Upper lobe of right lung (tissue), 1 donor: Measurements from ENCODE around the gene GLIPR1L2. TPM values are rescaled to one million over a fixed set of nuclear protein-coding genes. Genes with fewer than 3 reads are reported as not detected.
A peak's percentile ranks its signal among the peaks of the same experiment; 100 is the strongest.

ENCODE experiments used
- ATAC-seq: fragments of 200-7000 bp; cut with Tn5 transposase; one replicate; pipeline ENCODE4 v1.9.1; 2020; ENCODE audit warnings: mild to moderate bottlenecking, moderate library complexity
- DNase-seq: peaks from one replicate; pipeline ENCODE4 v3.0.0-alpha.2; 2020
- H3K27ac ChIP-seq: fragments of 200-600 bp; one replicate; pipeline ENCODE4 v1.8.0; 2022
- H3K27me3 ChIP-seq: fragments of 200-600 bp; one replicate; pipeline ENCODE4 v1.8.0; 2022; ENCODE audit warnings: mild to moderate bottlenecking
- H3K36me3 ChIP-seq: fragments of 200-600 bp; one replicate; pipeline ENCODE4 v1.8.0; 2022
- H3K4me1 ChIP-seq: fragments of 200-600 bp; one replicate; pipeline ENCODE4 v1.8.0; 2022
- H3K4me3 ChIP-seq: fragments of 200-600 bp; one replicate; pipeline ENCODE4 v1.8.0; 2022; ENCODE audit warnings: mild to moderate bottlenecking
- H3K9me3 ChIP-seq: fragments of 200-600 bp; one replicate; pipeline ENCODE4 v1.8.0; 2022
- CTCF ChIP-seq: fragments of 200-600 bp; IDR thresholded peaks from one replicate; pipeline ENCODE4 v1.8.0; 2022; ENCODE audit warnings: antibody characterized with exemption
- intact Hi-C: fragments of 100-400 bp; cut with DNase I; formaldehyde crosslinking; loops from one replicate; pipeline ENCODE4 v1.11.0; 2022
- total RNA-seq: library from RNA; stranded (reverse); fragmentation: NEBNext Ultra II Directional; extraction: Animal tissue kit (Norgen Biotek cat#: 25700); gene quantifications from one replicate; pipeline ENCODE4 v1.2.1, GENCODE V29; 2021
- donor health status: DM: no; HTN: yes; CAD: no; lungs with severe emphysema.

GLIPR1L2 gene
- total RNA-seq, 1 donor from 2014 or later, result 1.1 TPM

GRCh38 chr12:75480469-75480949 is 89.6 kb downstream of the GLIPR1L2 start, which contains the start of gene GLIPR1:
TSS of gene GLIPR1 (plus strand) at chr12:75480755. CDS start at chr12:75480881, 126 bp downstream.
- Histone ChIP-seq H3K36me3 (no peaks in the 10 kb centered on the region), H3K4me3 (peak within 1 kb of the TSS; percentile 52), H3K27me3 (no peaks in the 10 kb centered on the region), H3K27ac (peak within 1 kb of the TSS; percentile 84), H3K4me1 (peaks cover 20% of the 10 kb centered on the region), H3K9me3 (no peaks in the 10 kb centered on the region)
- TF ChIP-seq CTCF, result no peak
- peak; percentile 76 for DNase-seq
- intact Hi-C loops, result no loop called here
- peak; percentile 90 for ATAC-seq

GRCh38 chr12:75481013-75481705 is 90.3 kb downstream of the GLIPR1L2 start:
- H3K36me3 ChIP-seq, result no peaks in the 10 kb centered on the region
- H3K9me3 ChIP-seq, result no peaks in the 10 kb centered on the region
- intact Hi-C loops, result no loop called here
- H3K4me3 ChIP-seq, result peak overlapping the region; percentile 52
- TF ChIP-seq CTCF, result no peak
- no peak for DNase-seq
- peak; percentile 47 for ATAC-seq
- H3K4me1 ChIP-seq, result peaks cover 20% of the 10 kb centered on the region
- H3K27me3 ChIP-seq, result no peaks in the 10 kb centered on the region
- H3K27ac ChIP-seq, result peak overlapping the region; percentile 84

- H3K36me3 ChIP-seq, result no peaks in the 10 kb centered on the region
- DNase-seq (no peak), ATAC-seq (no peak)
- peak overlapping the region; percentile 52 for H3K4me3 ChIP-seq
- H3K27me3 ChIP-seq, result no peaks in the 10 kb centered on the region
- TF ChIP-seq CTCF, result no peak
- H3K27ac ChIP-seq, result peak overlapping the region; percentile 84
- H3K4me1 ChIP-seq, result peaks cover 20% of the 10 kb centered on the region
- intact Hi-C loops, result no loop called here
- no peaks in the 10 kb centered on the region for H3K9me3 ChIP-seq
Observed at GRCh38 chr12:75481774-75482173, 90.9 kb downstream of the GLIPR1L2 start.

Other genes starting within 250 kb of the GLIPR1L2 start
- gene KCNC2, start 181.2 kb upstream of the GLIPR1L2 start, total RNA-seq, result not detected
- gene CAPS2, start 60.8 kb upstream of the GLIPR1L2 start, total RNA-seq, result 9.0 TPM
- gene GLIPR1L1, start 56.4 kb upstream of the GLIPR1L2 start, total RNA-seq, result not detected
- gene GLIPR1, start 89.7 kb downstream of the GLIPR1L2 start, total RNA-seq, result 38.2 TPM
- gene KRR1, start 120.5 kb downstream of the GLIPR1L2 start, total RNA-seq, result 45.3 TPM